Measurements from ENCODE around the gene CNTN4. TPM values are rescaled to one million over a fixed set of nuclear protein-coding genes. Genes with fewer than 3 reads are reported as not detected.

Gene CNTN4
- total and polyA plus RNA-seq, 3 experiments from 2014 or later, result not detected

- DNase-seq, result no peak
- Histone ChIP-seq H3K9me3 (ENCODE audit: low read length) (no peaks in the 10 kb centered on the region), H3K27ac (ENCODE audit: low read depth, low read length) (no peak overlapping the region), H3K27me3 (ENCODE audit: insufficient read depth, low read length, poor library complexity, severe bottlenecking) (no peaks in the 10 kb centered on the region), H3K36me3 (ENCODE audit: insufficient read depth, low read length) (no peaks in the 10 kb centered on the region), H3K4me1 (ENCODE audit: insufficient read depth, low read length) (no peaks in the 10 kb centered on the region), H3K4me3 (ENCODE audit: low read length) (no peak overlapping the region)
- Mint-ChIP-seq H3K4me1 (no peaks in the 10 kb centered on the region), H3K27ac (no peak overlapping the region), H3K27me3 (peaks cover 4 to 11% of the 10 kb centered on the region in 2 donors), H3K9me3 (no peaks in the 10 kb centered on the region), H3K4me3 (no peak overlapping the region), H3K36me3 (no peaks in the 10 kb centered on the region)
- ChIA-PET POLR2A (no interaction called here), CTCF (no interaction called here)
Observed at GRCh38 chr3:2876362-2876761, 777.7 kb downstream of the CNTN4 start.

GRCh38 chr3:2879023-2879422 is 780.4 kb downstream of the CNTN4 start:
- Histone ChIP-seq H3K36me3 (ENCODE audit: insufficient read depth, low read length) (no peaks in the 10 kb centered on the region), H3K9me3 (ENCODE audit: low read length) (no peaks in the 10 kb centered on the region), H3K27me3 (ENCODE audit: insufficient read depth, low read length, poor library complexity, severe bottlenecking) (no peaks in the 10 kb centered on the region), H3K4me3 (ENCODE audit: low read length) (no peak overlapping the region), H3K27ac (ENCODE audit: low read depth, low read length) (no peak overlapping the region), H3K4me1 (ENCODE audit: insufficient read depth, low read length) (no peaks in the 10 kb centered on the region)
- no peak overlapping the region for H3K4me3 Mint-ChIP-seq
- no peak for DNase-seq
- no peaks in the 10 kb centered on the region for H3K4me1 Mint-ChIP-seq
- CTCF ChIA-PET, result no interaction called here
- H3K36me3 Mint-ChIP-seq, result no peaks in the 10 kb centered on the region
- no peaks in the 10 kb centered on the region for H3K9me3 Mint-ChIP-seq
- no peak overlapping the region for H3K27ac Mint-ChIP-seq
- POLR2A ChIA-PET, result no interaction called here
- H3K27me3 Mint-ChIP-seq, result peaks cover 3 to 4% of the 10 kb centered on the region in 2 donors

GRCh38 chr3:2879587-2879986 is 780.9 kb downstream of the CNTN4 start:
- Mint-ChIP-seq H3K9me3 (no peaks in the 10 kb centered on the region), H3K4me1 (no peaks in the 10 kb centered on the region), H3K27ac (no peak overlapping the region), H3K27me3 (peaks cover 3 to 4% of the 10 kb centered on the region in 2 donors), H3K4me3 (no peak overlapping the region), H3K36me3 (no peaks in the 10 kb centered on the region)
- Histone ChIP-seq H3K9me3 (ENCODE audit: low read length) (no peaks in the 10 kb centered on the region), H3K27ac (ENCODE audit: low read depth, low read length) (no peak overlapping the region), H3K27me3 (ENCODE audit: insufficient read depth, low read length, poor library complexity, severe bottlenecking) (no peaks in the 10 kb centered on the region), H3K36me3 (ENCODE audit: insufficient read depth, low read length) (no peaks in the 10 kb centered on the region), H3K4me3 (ENCODE audit: low read length) (no peak overlapping the region), H3K4me1 (ENCODE audit: insufficient read depth, low read length) (no peaks in the 10 kb centered on the region)
- ChIA-PET POLR2A (no interaction called here), CTCF (no interaction called here)
- DNase-seq, result no peak

GRCh38 chr3:2880218-2880756 is 781.6 kb downstream of the CNTN4 start:
- no peaks in the 10 kb centered on the region for H3K4me1 ChIP-seq (ENCODE audit: insufficient read depth, low read length)
- POLR2A ChIA-PET, result no interaction called here
- Mint-ChIP-seq H3K4me1 (no peaks in the 10 kb centered on the region), H3K27me3 (peaks cover 0 to 3% of the 10 kb centered on the region in 2 donors), H3K9me3 (no peaks in the 10 kb centered on the region), H3K27ac (peak overlapping the region in 1 of 8 donors; percentile 22), H3K4me3 (no peak overlapping the region), H3K36me3 (no peaks in the 10 kb centered on the region)
- H3K27me3 ChIP-seq (ENCODE audit: insufficient read depth, low read length, poor library complexity, severe bottlenecking), result no peaks in the 10 kb centered on the region
- H3K27ac ChIP-seq (ENCODE audit: low read depth, low read length), result no peak overlapping the region
- H3K4me3 ChIP-seq (ENCODE audit: low read length), result no peak overlapping the region
- CTCF ChIA-PET, result no interaction called here
- H3K9me3 ChIP-seq (ENCODE audit: low read length), result no peaks in the 10 kb centered on the region
- no peak for DNase-seq
- no peaks in the 10 kb centered on the region for H3K36me3 ChIP-seq (ENCODE audit: insufficient read depth, low read length)

GRCh38 chr3:2883283-2883682 is 784.6 kb downstream of the CNTN4 start:
- H3K4me1 ChIP-seq (ENCODE audit: insufficient read depth, low read length), result no peaks in the 10 kb centered on the region
- ChIA-PET POLR2A (no interaction called here), CTCF (no interaction called here)

GRCh38 chr3:2888592-2888991 is 789.9 kb downstream of the CNTN4 start:
- no peak overlapping the region for H3K27ac Mint-ChIP-seq
- H3K27ac ChIP-seq (ENCODE audit: low read depth, low read length), result no peak overlapping the region
- H3K4me1 ChIP-seq (ENCODE audit: insufficient read depth, low read length), result no peaks in the 10 kb centered on the region
- H3K36me3 ChIP-seq (ENCODE audit: insufficient read depth, low read length), result no peaks in the 10 kb centered on the region
- peaks cover 3 to 5% of the 10 kb centered on the region in 2 donors for H3K27me3 Mint-ChIP-seq
- no peaks in the 10 kb centered on the region for H3K36me3 Mint-ChIP-seq
- no peaks in the 10 kb centered on the region for H3K27me3 ChIP-seq (ENCODE audit: insufficient read depth, low read length, poor library complexity, severe bottlenecking)
- no peaks in the 10 kb centered on the region for H3K9me3 ChIP-seq (ENCODE audit: low read length)
- H3K4me3 ChIP-seq (ENCODE audit: low read length), result no peak overlapping the region
- H3K4me1 Mint-ChIP-seq, result no peaks in the 10 kb centered on the region
- H3K4me3 Mint-ChIP-seq, result no peak overlapping the region
- DNase-seq, result no peak
- peaks cover 0 to 2% (median 0%) of the 10 kb centered on the region in 5 donors for H3K9me3 Mint-ChIP-seq
- ChIA-PET CTCF (no interaction called here), POLR2A (no interaction called here)

More at GRCh38 chr3:2883283-2883682, 784.6 kb downstream of the CNTN4 start:
- H3K36me3 ChIP-seq (ENCODE audit: insufficient read depth, low read length), result no peaks in the 10 kb centered on the region
- H3K9me3 ChIP-seq (ENCODE audit: low read length), result no peaks in the 10 kb centered on the region
- Mint-ChIP-seq H3K9me3 (peaks cover 0 to 2% (median 0%) of the 10 kb centered on the region in 5 donors), H3K27ac (no peak overlapping the region), H3K36me3 (no peaks in the 10 kb centered on the region), H3K27me3 (peaks cover 0 to 3% of the 10 kb centered on the region in 2 donors), H3K4me3 (no peak overlapping the region), H3K4me1 (no peaks in the 10 kb centered on the region)
- no peaks in the 10 kb centered on the region for H3K27me3 ChIP-seq (ENCODE audit: insufficient read depth, low read length, poor library complexity, severe bottlenecking)
- H3K4me3 ChIP-seq (ENCODE audit: low read length), result no peak overlapping the region
- DNase-seq, result no peak
- H3K27ac ChIP-seq (ENCODE audit: low read depth, low read length), result no peak overlapping the region

GRCh38 chr3:2889736-2890135 is 791.1 kb downstream of the CNTN4 start:
- POLR2A ChIA-PET, result no interaction called here
- H3K4me3 Mint-ChIP-seq, result no peak overlapping the region

GRCh38 chr3:2896308-2896939 is 797.8 kb downstream of the CNTN4 start:
- CTCF ChIA-PET, result no interaction called here
- Mint-ChIP-seq H3K27me3 (peaks cover 2 to 8% of the 10 kb centered on the region in 2 donors), H3K9me3 (peaks cover 0 to 5% (median 0%) of the 10 kb centered on the region in 5 donors), H3K4me3 (no peak overlapping the region), H3K27ac (no peak overlapping the region), H3K36me3 (no peaks in the 10 kb centered on the region), H3K4me1 (no peaks in the 10 kb centered on the region)
- Histone ChIP-seq H3K27ac (ENCODE audit: low read depth, low read length) (no peak overlapping the region), H3K4me3 (ENCODE audit: low read length) (no peak overlapping the region), H3K36me3 (ENCODE audit: insufficient read depth, low read length) (no peaks in the 10 kb centered on the region), H3K4me1 (ENCODE audit: insufficient read depth, low read length) (no peaks in the 10 kb centered on the region), H3K27me3 (ENCODE audit: insufficient read depth, low read length, poor library complexity, severe bottlenecking) (no peaks in the 10 kb centered on the region), H3K9me3 (ENCODE audit: low read length) (no peaks in the 10 kb centered on the region)
- no peak for DNase-seq
- POLR2A ChIA-PET, result no interaction called here

More at GRCh38 chr3:2889736-2890135, 791.1 kb downstream of the CNTN4 start:
- Mint-ChIP-seq H3K27me3 (peaks cover 3 to 8% of the 10 kb centered on the region in 2 donors), H3K4me1 (no peaks in the 10 kb centered on the region), H3K27ac (no peak overlapping the region), H3K36me3 (no peaks in the 10 kb centered on the region), H3K9me3 (peaks cover 0 to 6% (median 0%) of the 10 kb centered on the region in 5 donors)
- CTCF ChIA-PET, result no interaction called here
- Histone ChIP-seq H3K27ac (ENCODE audit: low read depth, low read length) (no peak overlapping the region), H3K27me3 (ENCODE audit: insufficient read depth, low read length, poor library complexity, severe bottlenecking) (no peaks in the 10 kb centered on the region), H3K36me3 (ENCODE audit: insufficient read depth, low read length) (no peaks in the 10 kb centered on the region), H3K4me3 (ENCODE audit: low read length) (no peak overlapping the region), H3K4me1 (ENCODE audit: insufficient read depth, low read length) (no peaks in the 10 kb centered on the region), H3K9me3 (ENCODE audit: low read length) (no peaks in the 10 kb centered on the region)
- DNase-seq, result no peak

Data from CD8-positive, alpha-beta memory T cell (primary cell).